Loucy (cell line): Measurements from ENCODE around the gene SEMA4C.

Experiments
- EZH2phosphoT487 ChIP-seq: fragments of 200-600 bp; IDR thresholded peaks from 2 replicates; pipeline ENCODE4 v1.6.1; 2018; ENCODE audit warnings: antibody characterized with exemption, mild to moderate bottlenecking, moderate library complexity, borderline replicate concordance
- TF ChIP-seq, protein P1 (sequence below): fragments of 200-600 bp; sonication (generic); conservative IDR thresholded peaks from 2 replicates; pipeline ENCODE4 v1.5.1; 2014; ENCODE audit warnings: mild to moderate bottlenecking, antibody characterized with exemption, low read length

DNA sequence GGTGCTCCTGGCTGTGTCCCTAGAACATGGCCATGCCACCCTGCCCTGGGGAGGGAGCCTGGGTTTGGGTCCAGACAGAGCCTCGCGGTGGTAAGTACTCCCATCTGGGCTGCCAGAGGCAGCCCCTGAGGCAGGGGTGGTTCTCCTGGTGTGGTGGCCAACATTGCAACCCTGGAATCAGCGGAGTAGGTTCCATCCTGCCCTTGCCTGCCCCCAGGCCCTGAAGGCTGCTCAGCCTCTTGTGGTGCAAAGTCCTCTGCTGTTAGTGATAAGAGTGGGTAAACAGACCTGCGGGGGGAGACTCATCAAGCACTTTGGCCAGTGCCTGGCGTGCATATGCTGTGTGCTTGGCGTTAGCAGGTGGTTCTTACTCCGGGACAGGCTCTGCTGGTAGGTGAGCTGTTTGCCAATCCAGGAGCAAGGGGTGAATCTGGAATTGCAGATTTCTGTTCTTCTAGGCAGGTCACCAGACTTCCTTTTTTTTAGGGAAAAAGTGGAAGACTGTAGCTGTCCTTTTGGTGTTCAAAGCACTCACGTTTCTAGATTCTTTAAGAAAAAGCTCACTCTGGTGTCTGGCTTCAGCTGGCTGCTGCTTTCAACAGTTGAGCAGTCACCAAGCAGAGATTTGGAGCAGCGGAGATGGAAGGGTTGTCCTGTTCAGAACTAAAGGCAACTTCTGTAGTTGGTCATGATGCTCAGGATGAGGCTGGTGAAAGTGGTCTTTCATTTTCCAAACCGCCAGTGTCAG, 50.6 kb downstream of the SEMA4C start:
- TF ChIP-seq, protein P1, sequence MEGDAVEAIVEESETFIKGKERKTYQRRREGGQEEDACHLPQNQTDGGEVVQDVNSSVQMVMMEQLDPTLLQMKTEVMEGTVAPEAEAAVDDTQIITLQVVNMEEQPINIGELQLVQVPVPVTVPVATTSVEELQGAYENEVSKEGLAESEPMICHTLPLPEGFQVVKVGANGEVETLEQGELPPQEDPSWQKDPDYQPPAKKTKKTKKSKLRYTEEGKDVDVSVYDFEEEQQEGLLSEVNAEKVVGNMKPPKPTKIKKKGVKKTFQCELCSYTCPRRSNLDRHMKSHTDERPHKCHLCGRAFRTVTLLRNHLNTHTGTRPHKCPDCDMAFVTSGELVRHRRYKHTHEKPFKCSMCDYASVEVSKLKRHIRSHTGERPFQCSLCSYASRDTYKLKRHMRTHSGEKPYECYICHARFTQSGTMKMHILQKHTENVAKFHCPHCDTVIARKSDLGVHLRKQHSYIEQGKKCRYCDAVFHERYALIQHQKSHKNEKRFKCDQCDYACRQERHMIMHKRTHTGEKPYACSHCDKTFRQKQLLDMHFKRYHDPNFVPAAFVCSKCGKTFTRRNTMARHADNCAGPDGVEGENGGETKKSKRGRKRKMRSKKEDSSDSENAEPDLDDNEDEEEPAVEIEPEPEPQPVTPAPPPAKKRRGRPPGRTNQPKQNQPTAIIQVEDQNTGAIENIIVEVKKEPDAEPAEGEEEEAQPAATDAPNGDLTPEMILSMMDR: no peak; the same call in 1 of the 2 replicates
- TF ChIP-seq EZH2phosphoT487: no peak
